Right cardiac atrium (tissue), 5 donors: ENCODE data around the gene CHAF1A. TPM values are rescaled to one million over a fixed set of nuclear protein-coding genes. Genes with fewer than 3 reads are reported as not detected.

ENCODE experiments used
- ATAC-seq, 2 donors: fragments of 200-7000 bp; cut with Tn5 transposase; one replicate each; pipeline versions ENCODE4 v1.8.0 to v1.9.1; 2020; ENCODE audit warnings: moderate library complexity in 2 of 2, mild to moderate bottlenecking in 1 of 2
- DNase-seq, 3 donors: peaks; one replicate each; pipeline ENCODE4 v3.0.0-alpha.2; 2020
- H3K27ac ChIP-seq: one replicate; pipeline ENCODE4 v1.5.1; 2013; ENCODE audit warnings: mild to moderate bottlenecking, low read length, control low read depth, moderate library complexity
- H3K27me3 ChIP-seq: one replicate; pipeline ENCODE4 v1.6.1; 2013; ENCODE audit not compliant: control insufficient read depth, insufficient read depth
- H3K4me1 ChIP-seq: one replicate; pipeline ENCODE4 v1.6.1; 2013; ENCODE audit warnings: low read length; ENCODE audit not compliant: control insufficient read depth, insufficient read depth
- H3K4me3 ChIP-seq: one replicate; pipeline ENCODE4 v1.5.1; 2013; ENCODE audit warnings: low read length, control low read depth
- H3K9me3 ChIP-seq: one replicate; pipeline ENCODE4 v1.6.1; 2013; ENCODE audit warnings: low read length; ENCODE audit not compliant: control insufficient read depth
- WGBS: extraction: QIAGEN DNeasy Blood & Tissue Kit; methylation state at CpG from one replicate; pipeline ENCODE4 v1.1.7; 2013; 5-methylcytosine and 5-hydroxymethylcytosine counted together
- intact Hi-C, 4 donors: fragments of 100-400 bp; cut with DNase I; formaldehyde crosslinking; loops; one replicate each; pipeline versions ENCODE4 v1.11.0 to v1.14.0; 2022 to 2023
- polyA plus RNA-seq: library from polyadenylated mRNA; stranded (reverse); fragments of 200-250 nt; gene quantifications from one replicate; pipeline ENCODE4 v1.2.3, GENCODE V29; 2013
- total RNA-seq, 4 donors: library from RNA; stranded (reverse); fragmentation: NEBNext Ultra II Directional; extraction: Animal tissue kit (Norgen Biotek cat#: 25700); gene quantifications; one replicate each; pipeline ENCODE4 v1.2.1, GENCODE V29; 2021
- donor health status: healthy with polysubstance abuse.
- donor health status: DM: no; HTN: yes; CAD: no.
- donor health status: DM: no; HTN: no; CAD: no.
- donor health status: DM: no; HTN: yes; CAD: no; lungs with severe emphysema.
- donor health status: DM: yes; HTN: yes; CAD: no.

The CHAF1A gene
- total and polyA plus RNA-seq, 5 donors: 4.3 to 7.7 (median 6.0) TPM

- peak overlapping the region; percentile 61 for H3K27ac ChIP-seq
- DNase-seq (peak in 1 of 3 donors; percentile 22), ATAC-seq (peak in 1 of 2 donors; percentile 2)
- H3K4me3 ChIP-seq: no peak overlapping the region
- 42% methylated on average over 8 of the region's 8 CpGs for WGBS
- intact Hi-C loops: no loop called here
- no peaks in the 10 kb centered on the region for H3K9me3 ChIP-seq
- peaks cover 41% of the 10 kb centered on the region for H3K4me1 ChIP-seq
- H3K27me3 ChIP-seq: no peaks in the 10 kb centered on the region
Observed at GRCh38 chr19:4393947-4394590, 8.4 kb upstream of the CHAF1A start.

DNA sequence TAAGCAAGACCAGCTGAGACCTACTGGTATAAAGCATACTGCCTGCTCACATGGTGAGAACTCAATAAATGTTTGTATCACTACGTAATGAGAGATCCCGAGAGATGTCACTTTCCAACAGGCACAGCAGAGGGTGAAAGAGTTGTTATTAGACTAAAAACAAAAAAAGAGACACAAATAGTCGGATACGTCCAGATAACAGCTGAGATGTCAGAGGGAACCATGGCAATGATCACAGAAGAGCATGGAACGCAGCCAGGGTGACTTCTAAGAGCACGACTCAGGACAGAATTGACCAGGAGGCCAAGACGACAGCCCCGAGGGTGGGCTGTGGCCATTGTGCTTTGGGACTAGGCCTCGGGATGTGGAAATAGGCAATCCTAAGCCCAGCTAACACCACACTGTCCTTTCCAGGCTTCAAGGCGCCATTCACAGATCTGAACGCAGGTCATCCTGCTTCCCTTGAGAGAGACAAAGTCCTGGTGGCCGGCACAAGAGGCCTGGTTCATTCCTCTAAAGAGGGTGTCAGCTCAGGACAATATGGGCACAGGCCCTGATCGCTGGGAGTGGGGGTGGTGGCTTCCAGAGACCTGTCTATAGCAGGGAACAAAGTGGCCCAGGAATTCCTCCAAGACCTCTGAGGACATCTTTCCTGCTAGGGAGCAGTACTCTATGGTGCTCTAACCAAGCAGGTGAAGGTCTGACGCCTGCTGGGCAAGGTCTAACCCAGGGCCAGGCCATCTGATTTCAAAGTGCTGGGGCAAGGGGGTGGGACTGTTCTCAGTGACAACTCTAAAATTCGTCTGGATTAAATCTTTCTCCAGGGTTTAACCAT lies 5.3 kb upstream of the CHAF1A start:
- Histone ChIP-seq H3K27me3 (no peaks in the 10 kb centered on the region), H3K4me1 (peaks cover 19% of the 10 kb centered on the region), H3K4me3 (no peak overlapping the region), H3K27ac (peak overlapping the region; percentile 22), H3K9me3 (no peaks in the 10 kb centered on the region)
- WGBS: 39% methylated on average over 15 of the region's 15 CpGs
- peak; percentile 39 to 65 (median 50) for DNase-seq
- no peak for ATAC-seq
- intact Hi-C loops: no loop called here

- DNase-seq (no peak), ATAC-seq (peak; percentile 7 to 24)
- Histone ChIP-seq H3K4me3 (peak overlapping the region; percentile 92), H3K4me1 (peaks cover 12% of the 10 kb centered on the region), H3K27me3 (no peaks in the 10 kb centered on the region), H3K27ac (peak overlapping the region; percentile 94), H3K9me3 (no peaks in the 10 kb centered on the region)
- intact Hi-C loops: loop anchor here in 1 of 4 donors (2.0 to 10.0 kb wide), 3 partner anchors 55 to 132 kb away; partner anchors contain the start of genes MPND and UBXN6
- WGBS: under 1% methylated on average over 12 of the region's 12 CpGs
Observed at GRCh38 chr19:4399812-4400134, 2.7 kb upstream of the CHAF1A start.

- H3K27ac ChIP-seq: peak within 1 kb of the TSS; percentile 94
- intact Hi-C loops: loop anchor here in 1 of 4 donors (2.0 to 10.0 kb wide), 3 partner anchors 54 to 133 kb away; partner anchors contain the start of genes MPND and UBXN6
- H3K4me3 ChIP-seq: peak within 1 kb of the TSS; percentile 92
- peak; percentile 90 to 96 (median 95) for DNase-seq
- WGBS: under 1% methylated on average over 90 of the region's 90 CpGs
- H3K9me3 ChIP-seq: no peaks in the 10 kb centered on the region
- no peaks in the 10 kb centered on the region for H3K27me3 ChIP-seq
- peaks cover 11% of the 10 kb centered on the region for H3K4me1 ChIP-seq
- peak; percentile 66 to 70 for ATAC-seq
Observed at GRCh38 chr19:4400135-4400936, 2.1 kb upstream of the CHAF1A start, which contains the start of gene SH3GL1. SH3GL1 (minus strand) TSS chr19:4400547; CDS start chr19:4400368, 179 bp downstream.

DNA sequence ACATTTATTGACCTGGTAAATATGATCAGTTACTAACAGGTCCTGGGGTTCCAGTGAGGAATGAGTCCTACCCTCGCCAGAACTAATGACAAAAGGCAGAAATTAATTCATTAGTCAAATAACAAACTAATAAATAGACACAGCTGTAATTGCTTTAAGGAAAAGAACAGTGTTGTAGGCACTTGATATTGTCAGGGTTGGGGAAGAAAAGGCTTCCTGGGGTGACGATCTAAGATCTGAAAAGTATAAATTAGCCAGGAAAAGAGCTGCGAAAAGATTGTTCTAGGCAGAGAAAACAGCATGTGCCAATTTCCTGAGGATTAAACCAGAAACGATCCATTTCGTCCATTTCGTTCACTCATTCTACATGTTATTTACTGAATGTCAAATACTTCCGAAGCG lies 670 bp upstream of the CHAF1A start:
- no peak for DNase-seq
- Histone ChIP-seq H3K4me1 (peaks cover 11% of the 10 kb centered on the region), H3K9me3 (no peaks in the 10 kb centered on the region), H3K27me3 (no peaks in the 10 kb centered on the region), H3K27ac (peak overlapping the region; percentile 27), H3K4me3 (peak overlapping the region; percentile 33)
- ATAC-seq: no peak
- WGBS: 2% methylated on average over 8 of the region's 8 CpGs
- intact Hi-C loops: loop anchor here in 1 of 4 donors (2.0 to 10.0 kb wide), 3 partner anchors 53 to 134 kb away; partner anchors contain the start of genes MPND and UBXN6

DNA sequence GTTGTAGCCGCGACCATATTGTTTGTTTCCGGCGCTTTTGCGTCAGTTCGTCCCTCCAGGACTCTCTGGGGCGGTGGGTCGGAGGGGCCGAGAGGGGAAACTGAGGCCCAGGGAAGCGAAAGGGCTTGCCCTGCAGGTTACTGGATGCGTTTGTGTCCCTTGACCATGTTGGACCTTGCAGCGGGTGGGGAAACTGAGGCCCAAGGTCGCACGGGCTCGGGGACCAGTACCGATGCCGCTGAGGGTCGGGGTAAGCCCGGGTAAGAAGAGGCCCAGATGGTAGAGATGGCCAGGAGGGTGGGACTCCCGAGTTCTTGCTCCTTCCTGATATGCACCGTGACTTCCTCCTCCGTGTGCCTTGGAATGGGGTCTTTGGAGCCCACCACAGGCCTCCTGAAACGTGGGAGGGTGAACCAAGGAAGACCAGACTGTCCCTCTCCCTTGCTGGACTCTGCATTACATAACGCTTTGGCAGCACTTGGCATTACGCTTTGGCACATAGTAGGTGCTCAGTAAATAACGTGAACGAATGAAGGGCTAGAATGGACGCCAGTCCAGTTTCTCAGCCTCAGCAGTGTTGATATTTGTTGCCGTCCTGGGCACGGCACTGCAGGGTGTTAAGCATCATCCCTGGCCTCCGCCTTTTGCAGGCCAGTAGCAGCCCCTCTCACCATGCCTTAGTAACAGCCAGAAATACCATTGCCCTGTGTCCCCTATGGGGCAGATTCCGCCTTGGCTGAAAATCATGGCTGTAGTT lies 743 bp downstream of the CHAF1A start:
- DNase-seq (peak in 1 of 3 donors; percentile 59), ATAC-seq (no peak)
- Histone ChIP-seq H3K4me1 (peaks cover 3% of the 10 kb centered on the region), H3K9me3 (no peaks in the 10 kb centered on the region), H3K4me3 (peak overlapping the region; percentile 69), H3K27ac (no peak overlapping the region), H3K27me3 (no peaks in the 10 kb centered on the region)
- whole genome bisulfite sequencing: 12% methylated on average over 32 of the region's 32 CpGs
- intact Hi-C loops: loop anchor here in 1 of 4 donors (5.0 to 10.0 kb wide), 2 partner anchors 52 to 136 kb away; partner anchors contain the start of gene UBXN6

- intact Hi-C loops: loop anchor here in 1 of 4 donors (10.0 kb wide), 1 partner anchor 49 kb away; the partner anchor contains the start of gene UBXN6
- no peak overlapping the region for H3K27ac ChIP-seq
- 88% methylated on average over 8 of the region's 8 CpGs for WGBS
- H3K4me3 ChIP-seq: no peak overlapping the region
- H3K9me3 ChIP-seq: no peaks in the 10 kb centered on the region
- peaks cover 3% of the 10 kb centered on the region for H3K4me1 ChIP-seq
- DNase-seq: no peak
- no peak for ATAC-seq
- no peaks in the 10 kb centered on the region for H3K27me3 ChIP-seq
Observed at GRCh38 chr19:4405977-4406376, 3.5 kb downstream of the CHAF1A start.

DNA sequence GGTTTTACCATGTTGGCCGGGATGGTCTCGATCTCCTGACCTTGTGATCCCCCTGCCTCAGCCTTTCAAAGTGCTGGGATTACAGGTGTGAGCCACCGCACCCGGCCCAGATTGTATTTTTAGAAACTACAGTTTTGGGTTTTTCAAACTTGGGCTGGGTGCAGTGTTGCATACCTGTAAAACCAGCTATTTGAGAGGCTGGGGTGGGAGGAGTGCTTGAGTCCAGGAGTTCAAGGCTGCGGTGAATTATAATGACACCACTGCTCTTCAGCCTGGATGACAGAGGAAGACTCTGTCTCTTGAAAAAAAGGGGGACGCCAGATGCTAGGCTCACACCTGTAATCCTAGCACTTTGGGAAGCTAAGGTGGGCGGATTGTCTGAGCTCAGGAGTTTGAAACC lies 4.2 kb downstream of the CHAF1A start:
- Histone ChIP-seq H3K9me3 (no peaks in the 10 kb centered on the region), H3K4me1 (peaks cover 3% of the 10 kb centered on the region), H3K27me3 (no peaks in the 10 kb centered on the region), H3K4me3 (no peak overlapping the region), H3K27ac (no peak overlapping the region)
- no peak for DNase-seq
- WGBS: 94% methylated on average over 7 of the region's 7 CpGs
- intact Hi-C loops: loop anchor here in 1 of 4 donors (10.0 kb wide), 1 partner anchor 48 kb away; the partner anchor contains the start of gene UBXN6
- no peak for ATAC-seq

- Histone ChIP-seq H3K4me1 (no peaks in the 10 kb centered on the region), H3K27ac (no peak overlapping the region), H3K4me3 (no peak overlapping the region), H3K27me3 (no peaks in the 10 kb centered on the region), H3K9me3 (no peaks in the 10 kb centered on the region)
- intact Hi-C loops: loop anchor here in 1 of 4 donors (10.0 kb wide), 1 partner anchor 45 kb away; the partner anchor contains the start of gene UBXN6
- 85% methylated on average over 23 of the region's 23 CpGs for WGBS
- DNase-seq (no peak), ATAC-seq (no peak)
Observed at GRCh38 chr19:4409123-4409933, 6.9 kb downstream of the CHAF1A start.
